Suppressor macrophage treated with lipopolysaccharide for 1 hour (primary cell): ENCODE results near the gene TMEM229B.

ENCODE experiments used
- DNase-seq, 3 donors: peaks; one replicate each; pipeline ENCODE4 v3.0.0-alpha.2; 2020 to 2022

TMEM229B gene

GRCh38 chr14:67485501-67486095, 2.9 kb downstream of the TMEM229B start:
- peak in 1 of 3 donors; percentile 17 for DNase-seq

- DNase-seq = peak in 2 of 3 donors; percentile 21 to 50
These were observed 4.8 kb downstream of the TMEM229B start for GRCh38 chr14:67483579-67484285.

- DNase-seq = peak; percentile 70 to 85 (median 80)
These were observed 6.0 kb downstream of the TMEM229B start for GRCh38 chr14:67482231-67483164.

- no peak for DNase-seq
These were observed 8.5 kb downstream of the TMEM229B start for GRCh38 chr14:67480011-67480410.

- no peak for DNase-seq
These were observed 9.8 kb downstream of the TMEM229B start for GRCh38 chr14:67478800-67479084.

GRCh38 chr14:67477926-67478799, 10.4 kb downstream of the TMEM229B start:
- no peak for DNase-seq

- DNase-seq = no peak
These were observed 14.2 kb downstream of the TMEM229B start for GRCh38 chr14:67474366-67474765.

- DNase-seq = no peak
These were observed 15.0 kb downstream of the TMEM229B start for GRCh38 chr14:67473290-67474082.

GRCh38 chr14:67472726-67473125, 15.8 kb downstream of the TMEM229B start:
- DNase-seq = no peak

GRCh38 chr14:67469954-67470353, 18.6 kb downstream of the TMEM229B start:
- DNase-seq = no peak

GRCh38 chr14:67468378-67468730, 20.2 kb downstream of the TMEM229B start:
- no peak for DNase-seq

GRCh38 chr14:67467134-67467533, 21.4 kb downstream of the TMEM229B start:
- DNase-seq = no peak

- no peak for DNase-seq
These were observed 23.6 kb downstream of the TMEM229B start for GRCh38 chr14:67464879-67465278.

GRCh38 chr14:67464377-67464776, 24.1 kb downstream of the TMEM229B start:
- no peak for DNase-seq

GRCh38 chr14:67463900-67464299, 24.6 kb downstream of the TMEM229B start:
- DNase-seq = no peak

- DNase-seq = no peak
These were observed 26.5 kb downstream of the TMEM229B start for GRCh38 chr14:67461996-67462395.

- DNase-seq = peak in 2 of 3 donors; percentile 10 to 23
These were observed 27.1 kb downstream of the TMEM229B start for GRCh38 chr14:67461341-67461985.

GRCh38 chr14:67459336-67459735, 29.2 kb downstream of the TMEM229B start:
- DNase-seq = no peak

GRCh38 chr14:67457782-67458181, 30.7 kb downstream of the TMEM229B start:
- no peak for DNase-seq

- DNase-seq = no peak
These were observed 31.8 kb downstream of the TMEM229B start for GRCh38 chr14:67456732-67457131.

- no peak for DNase-seq
These were observed 34.8 kb downstream of the TMEM229B start for GRCh38 chr14:67453575-67454300.
